SK-N-SH treated with all-trans-retinoic acid at 6 μM for 48 hours (cell line): ENCODE measurements around the gene CLTB.

Experiments used
- ATAC-seq: fragments of 200-7000 bp; cut with Tn5 transposase; 3 replicates; pipeline ENCODE4 v1.9.1; 2020; ENCODE audit warnings: mild to moderate bottlenecking, moderate library complexity
- ARNTL ChIP-seq: fragments of 450-650 bp; formaldehyde crosslinking; IDR thresholded peaks from 2 replicates; pipeline ENCODE4 v1.5.0; 2020; ENCODE audit warnings: low read depth, mild to moderate bottlenecking, moderate library complexity, borderline replicate concordance
- CREB5 ChIP-seq: fragments of 250-450 bp; sonication (Bioruptor Pico); IDR thresholded peaks from 2 replicates; pipeline ENCODE4 v1.5.1; 2020; ENCODE audit warnings: low read depth, mild to moderate bottlenecking, moderate library complexity
- CSDC2 ChIP-seq: fragments of 250-450 bp; sonication (Bioruptor Pico); IDR thresholded peaks from 2 replicates; pipeline ENCODE4 v1.5.0; 2020; ENCODE audit warnings: mild to moderate bottlenecking, moderate library complexity
- CSRNP3 ChIP-seq: fragments of 250-450 bp; sonication (Bioruptor Pico); IDR thresholded peaks from 2 replicates; pipeline ENCODE4 v1.5.1; 2021; ENCODE audit warnings: mild to moderate bottlenecking, moderate library complexity
- ESRRG ChIP-seq: fragments of 250-450 bp; sonication (Bioruptor Pico); IDR thresholded peaks from 2 replicates; pipeline ENCODE4 v1.6.1; 2021; ENCODE audit warnings: mild to moderate bottlenecking
- GLIS3 ChIP-seq: fragments of 250-450 bp; sonication (Bioruptor Pico); IDR thresholded peaks from 2 replicates; pipeline ENCODE4 v1.5.0; 2020; ENCODE audit warnings: mild to moderate bottlenecking, moderate library complexity
- ISL1 ChIP-seq: fragments of 250-450 bp; sonication (Bioruptor Pico); IDR thresholded peaks from 2 replicates; pipeline ENCODE4 v2.1.2; 2022; ENCODE audit warnings: mild to moderate bottlenecking, moderate library complexity
- PATZ1 ChIP-seq: fragments of 250-450 bp; sonication (Bioruptor Pico); IDR thresholded peaks from 2 replicates; pipeline ENCODE4 v1.8.0; 2020; ENCODE audit warnings: mild to moderate bottlenecking, moderate library complexity, borderline replicate concordance
- POU6F1 ChIP-seq: fragments of 250-450 bp; sonication (Bioruptor Pico); IDR thresholded peaks from 2 replicates; pipeline ENCODE4 v1.8.0; 2021; ENCODE audit warnings: low read depth, mild to moderate bottlenecking, moderate library complexity, borderline replicate concordance
- RARB ChIP-seq: fragments of 250-450 bp; sonication (Bioruptor Pico); IDR thresholded peaks from 2 replicates; pipeline ENCODE4 v1.8.0; 2021; ENCODE audit warnings: mild to moderate bottlenecking, moderate library complexity
- SNAI2 ChIP-seq: fragments of 250-450 bp; sonication (Bioruptor Pico); IDR thresholded peaks from 2 replicates; pipeline ENCODE4 v1.5.0; 2020; ENCODE audit warnings: mild to moderate bottlenecking, moderate library complexity
- TOX ChIP-seq: fragments of 250-450 bp; sonication (Bioruptor Pico); IDR thresholded peaks from 2 replicates; pipeline ENCODE4 v1.8.0; 2021; ENCODE audit warnings: mild to moderate bottlenecking, moderate library complexity, borderline replicate concordance
- TSHZ2 ChIP-seq: fragments of 250-450 bp; sonication (Bioruptor Pico); IDR thresholded peaks from 2 replicates; pipeline ENCODE4 v1.5.0; 2020; ENCODE audit warnings: mild to moderate bottlenecking, moderate library complexity
- ZC3H10 ChIP-seq: fragments of 250-450 bp; sonication (Bioruptor Pico); IDR thresholded peaks from 2 replicates; pipeline ENCODE4 v1.5.1; 2021; ENCODE audit warnings: mild to moderate bottlenecking, moderate library complexity
- ZFP30 ChIP-seq: fragments of 450-650 bp; formaldehyde crosslinking; IDR thresholded peaks from 2 replicates; pipeline ENCODE4 v1.5.0; 2022; ENCODE audit warnings: mild to moderate bottlenecking, moderate library complexity
- ZNF565 ChIP-seq: fragments of 450-650 bp; formaldehyde crosslinking; conservative IDR thresholded peaks from 2 replicates; pipeline ENCODE4 v1.5.0; 2020; ENCODE audit warnings: low read depth, mild to moderate bottlenecking, moderate library complexity
- ZNF70 ChIP-seq: fragments of 450-650 bp; formaldehyde crosslinking; IDR thresholded peaks from 2 replicates; pipeline ENCODE4 v1.5.0; 2020; ENCODE audit warnings: mild to moderate bottlenecking, moderate library complexity

Gene CLTB

GRCh38 chr5:176369934-176370711 lies 46.2 kb downstream of the CLTB start:
- no peak for ATAC-seq
- TF ChIP-seq ZC3H10 (no peak), CSRNP3 (CRISPR knock-in tag) (no peak), ESRRG (no peak), TOX (CRISPR knock-in tag) (no peak), POU6F1 (CRISPR knock-in tag) (no peak), GLIS3 (CRISPR knock-in tag) (no peak), ZFP30 (CRISPR knock-in tag) (no peak), RARB (no peak), CREB5 (CRISPR knock-in tag) (no peak)

GRCh38 chr5:176368726-176369125 lies 47.6 kb downstream of the CLTB start:
- ATAC-seq = no peak
- TF ChIP-seq RARB = no peak

GRCh38 chr5:176366232-176366894 lies 50.0 kb downstream of the CLTB start:
- TF ChIP-seq CSRNP3 (CRISPR knock-in tag) (no peak), ZNF565 (no peak), ZNF70 (CRISPR knock-in tag) (no peak), ARNTL (CRISPR knock-in tag) (no peak), TSHZ2 (CRISPR knock-in tag) (no peak), SNAI2 (CRISPR knock-in tag) (no peak), PATZ1 (no peak), CSDC2 (no peak), CREB5 (CRISPR knock-in tag) (no peak), GLIS3 (CRISPR knock-in tag) (no peak), ZFP30 (CRISPR knock-in tag) (no peak), RARB (no peak), ISL1 (CRISPR knock-in tag) (no peak)
- peak; percentile 26; the same call in 2 of the 3 replicates for ATAC-seq
